ENCODE measurements around the gene NDUFAF8.

DNA sequence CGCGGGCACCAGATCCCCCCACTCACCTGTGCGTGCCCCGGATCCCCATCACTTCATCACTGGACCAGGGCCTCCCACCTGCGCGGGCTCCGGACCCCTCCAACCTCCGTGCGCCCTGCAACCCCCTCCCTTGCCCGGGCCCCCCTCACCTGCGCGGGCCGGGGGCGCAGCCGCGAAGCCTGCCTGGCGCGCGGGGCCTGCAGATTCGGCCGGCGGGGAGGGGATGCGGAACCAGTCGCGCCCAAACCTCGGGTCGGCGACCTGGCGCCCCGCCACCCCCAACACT lies 16.6 kb upstream of the NDUFAF8 start:
- TF ChIP-seq REST (IDR thresholded peaks at IDR 0.05; ENCODE audit: insufficient read depth in 1 of 2, low read depth in 2 of 2, low read length in 2 of 2) (no peak), SIN3A (IDR thresholded peaks at IDR 0.05; ENCODE audit: borderline replicate concordance, insufficient read depth, low read length) (no peak), TAF1 (IDR thresholded peaks at IDR 0.05; ENCODE audit: borderline replicate concordance, insufficient read depth, low read length) (no peak), POLR2AphosphoS5 (IDR thresholded peaks at IDR 0.05; ENCODE audit: low read depth, low read length) (no peak)
